DND-41 (cell line): ENCODE measurements around the gene FBLN1.

Experiments
- ATAC-seq: fragments of 200-7000 bp; cut with Tn5 transposase; 3 replicates; pipeline ENCODE4 v1.9.1; 2021; ENCODE audit warnings: low read depth; ENCODE audit not compliant: insufficient read depth
- DNase-seq: peaks from one replicate; pipeline ENCODE4 v3.0.0-alpha.2; 2020
- H2AFZ ChIP-seq: 2 replicates; pipeline ENCODE4 v1.6.0; 2012; ENCODE audit warnings: low read depth, low read length
- H3K27ac ChIP-seq: 2 replicates; pipeline ENCODE4 v1.5.1; 2012; ENCODE audit warnings: low read length, inconsistent platforms
- H3K27me3 ChIP-seq: fragments of 200-600 bp; sonication (generic); 2 replicates; pipeline ENCODE4 v1.6.0; 2012; ENCODE audit warnings: low read length, mild to moderate bottlenecking, inconsistent platforms; ENCODE audit not compliant: insufficient read depth, poor library complexity
- H3K36me3 ChIP-seq: 2 replicates; pipeline ENCODE4 v1.5.1; 2012; ENCODE audit warnings: low read length, inconsistent platforms; ENCODE audit not compliant: insufficient read depth
- H3K4me1 ChIP-seq: 2 replicates; pipeline ENCODE4 v1.5.1; 2012; ENCODE audit warnings: mild to moderate bottlenecking, low read length; ENCODE audit not compliant: insufficient read depth
- H3K4me2 ChIP-seq: 2 replicates; pipeline ENCODE4 v1.6.0; 2012; ENCODE audit warnings: mild to moderate bottlenecking, moderate library complexity, low read length, inconsistent platforms; ENCODE audit not compliant: insufficient read depth
- H3K4me3 ChIP-seq, 2 experiments: fragments of 200-600 bp in 1 of 2; shearing (Covaris generic) in 1 of 2; 2 replicates each; pipeline ENCODE4 v1.5.1; 2012 to 2016; ENCODE audit warnings: inconsistent platforms in 2 of 2, low read length in 2 of 2, mild to moderate bottlenecking in 2 of 2, low read depth in 1 of 2, moderate library complexity in 1 of 2
- H3K79me2 ChIP-seq: 2 replicates; pipeline ENCODE4 v1.6.0; 2012; ENCODE audit warnings: low read length, inconsistent platforms; ENCODE audit not compliant: insufficient read depth
- H3K9ac ChIP-seq: 2 replicates; pipeline ENCODE4 v1.6.0; 2012; ENCODE audit warnings: low read depth, mild to moderate bottlenecking, inconsistent platforms, low read length, moderate library complexity
- H3K9me3 ChIP-seq: 2 replicates; pipeline ENCODE4 v1.5.1; 2012; ENCODE audit warnings: low read length, moderate library complexity, mild to moderate bottlenecking, inconsistent platforms; ENCODE audit not compliant: insufficient read depth, severe bottlenecking
- H4K20me1 ChIP-seq: 2 replicates; pipeline ENCODE4 v1.6.0; 2012; ENCODE audit warnings: low read length; ENCODE audit not compliant: insufficient read depth
- EZH2 ChIP-seq: IDR thresholded peaks from 3 replicates; pipeline ENCODE4 v1.6.1; 2012; ENCODE audit warnings: borderline replicate concordance, low read depth, mild to moderate bottlenecking, moderate library complexity, low read length, inconsistent platforms; ENCODE audit not compliant: severe bottlenecking
- TF ChIP-seq, protein P1 (sequence below): IDR thresholded peaks from 2 replicates; pipeline ENCODE4 v1.5.1; 2012; ENCODE audit warnings: borderline replicate concordance, low read length, moderate library complexity, mild to moderate bottlenecking; ENCODE audit not compliant: poor library complexity, severe bottlenecking; ENCODE audit errors: extremely low read depth

The FBLN1 gene

DNA sequence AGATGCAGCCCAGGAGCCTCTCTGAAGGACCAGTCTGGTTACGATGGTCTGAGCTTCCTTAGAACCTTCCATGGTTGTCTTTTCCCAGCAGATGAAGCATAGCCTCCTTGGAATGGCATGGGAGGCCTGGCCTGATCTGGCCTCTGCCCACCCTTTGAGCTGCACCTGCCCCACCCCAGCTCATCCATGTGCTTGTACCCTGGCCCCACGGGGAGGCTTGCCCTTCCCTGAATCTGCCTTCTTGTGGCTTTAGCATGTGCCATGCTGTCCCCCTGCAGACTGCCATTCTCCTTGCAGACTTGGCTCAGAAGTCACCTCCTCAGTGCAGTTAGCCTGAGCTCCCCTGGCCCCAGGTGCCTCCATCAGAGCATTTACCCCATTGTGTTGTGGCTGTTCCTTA lies 62.5 kb downstream of the FBLN1 start:
- Histone ChIP-seq H3K27ac (no peak overlapping the region), H3K4me3 (no peak overlapping the region), H3K9ac (no peak overlapping the region), H3K36me3 (no peaks in the 10 kb centered on the region), H3K27me3 (peaks cover 18% of the 10 kb centered on the region), H2AFZ (no peak overlapping the region), H3K4me2 (no peak overlapping the region), H3K4me1 (no peaks in the 10 kb centered on the region), H3K79me2 (no peaks in the 10 kb centered on the region), H4K20me1 (no peaks in the 10 kb centered on the region; the same call in 1 of the 2 replicates), H3K9me3 (peaks cover 3% of the 10 kb centered on the region)
- ATAC-seq (no peak), DNase-seq (no peak)
- no peak for TF ChIP-seq EZH2

DNA sequence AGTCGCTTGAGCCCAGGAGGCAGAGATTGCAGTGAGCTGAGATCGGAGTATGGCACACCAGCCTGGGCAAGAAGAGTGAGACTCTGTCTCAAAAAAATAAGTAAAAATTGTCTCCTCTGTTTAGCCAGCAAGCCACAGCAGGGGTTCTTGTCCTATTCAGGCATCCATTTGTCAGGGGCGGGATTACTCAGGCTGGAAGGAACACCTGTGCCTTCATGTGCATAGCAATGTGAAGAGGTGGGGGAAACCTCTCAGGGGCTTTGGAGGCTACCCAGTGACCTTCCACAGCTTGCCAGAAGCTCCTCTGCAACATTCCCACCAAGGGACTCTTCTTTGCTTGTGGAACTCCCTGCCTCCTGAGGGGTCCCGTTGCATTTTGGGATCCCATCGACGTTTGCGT lies 63.3 kb downstream of the FBLN1 start:
- H2AFZ ChIP-seq, result no peak overlapping the region
- H3K4me1 ChIP-seq, result no peaks in the 10 kb centered on the region
- no peak overlapping the region for H3K4me3 ChIP-seq
- no peaks in the 10 kb centered on the region for H3K36me3 ChIP-seq
- no peak overlapping the region for H3K4me2 ChIP-seq
- H4K20me1 ChIP-seq, result no peaks in the 10 kb centered on the region; the same call in 1 of the 2 replicates
- TF ChIP-seq, protein P1, sequence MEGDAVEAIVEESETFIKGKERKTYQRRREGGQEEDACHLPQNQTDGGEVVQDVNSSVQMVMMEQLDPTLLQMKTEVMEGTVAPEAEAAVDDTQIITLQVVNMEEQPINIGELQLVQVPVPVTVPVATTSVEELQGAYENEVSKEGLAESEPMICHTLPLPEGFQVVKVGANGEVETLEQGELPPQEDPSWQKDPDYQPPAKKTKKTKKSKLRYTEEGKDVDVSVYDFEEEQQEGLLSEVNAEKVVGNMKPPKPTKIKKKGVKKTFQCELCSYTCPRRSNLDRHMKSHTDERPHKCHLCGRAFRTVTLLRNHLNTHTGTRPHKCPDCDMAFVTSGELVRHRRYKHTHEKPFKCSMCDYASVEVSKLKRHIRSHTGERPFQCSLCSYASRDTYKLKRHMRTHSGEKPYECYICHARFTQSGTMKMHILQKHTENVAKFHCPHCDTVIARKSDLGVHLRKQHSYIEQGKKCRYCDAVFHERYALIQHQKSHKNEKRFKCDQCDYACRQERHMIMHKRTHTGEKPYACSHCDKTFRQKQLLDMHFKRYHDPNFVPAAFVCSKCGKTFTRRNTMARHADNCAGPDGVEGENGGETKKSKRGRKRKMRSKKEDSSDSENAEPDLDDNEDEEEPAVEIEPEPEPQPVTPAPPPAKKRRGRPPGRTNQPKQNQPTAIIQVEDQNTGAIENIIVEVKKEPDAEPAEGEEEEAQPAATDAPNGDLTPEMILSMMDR, result no peak
- no peak for TF ChIP-seq EZH2
- no peak overlapping the region for H3K9ac ChIP-seq
- no peak for ATAC-seq
- H3K9me3 ChIP-seq, result peaks cover 9% of the 10 kb centered on the region
- peaks cover 18% of the 10 kb centered on the region for H3K27me3 ChIP-seq
- no peaks in the 10 kb centered on the region for H3K79me2 ChIP-seq
- H3K27ac ChIP-seq, result no peak overlapping the region
- DNase-seq, result no peak

DNA sequence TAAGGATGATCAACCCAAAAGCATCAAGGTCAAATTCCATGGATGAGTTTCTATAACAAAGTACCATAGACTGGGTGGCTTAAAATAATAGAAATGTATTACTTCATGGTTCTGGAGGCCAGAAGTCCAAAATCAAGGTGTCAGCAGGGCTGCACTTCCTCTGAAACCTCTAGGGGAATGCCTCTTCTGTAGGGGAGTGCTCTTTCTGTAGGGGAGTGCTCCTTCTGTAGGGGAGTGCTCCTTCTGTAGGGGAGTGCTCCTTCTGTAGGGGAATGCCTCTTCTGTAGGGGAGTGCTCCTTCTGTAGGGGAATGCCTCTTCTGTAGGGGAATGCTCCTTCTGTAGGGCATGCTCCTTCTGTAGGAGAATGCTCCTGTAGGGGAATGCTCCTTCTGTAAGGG lies 65.5 kb downstream of the FBLN1 start:
- Histone ChIP-seq H3K79me2 (no peaks in the 10 kb centered on the region), H2AFZ (no peak overlapping the region), H3K4me3 (no peak overlapping the region), H3K36me3 (no peaks in the 10 kb centered on the region), H3K27me3 (peaks cover 18% of the 10 kb centered on the region), H4K20me1 (no peaks in the 10 kb centered on the region; the same call in 1 of the 2 replicates), H3K4me1 (no peaks in the 10 kb centered on the region), H3K9me3 (peaks cover 13% of the 10 kb centered on the region), H3K4me2 (no peak overlapping the region), H3K9ac (no peak overlapping the region), H3K27ac (no peak overlapping the region)
- ATAC-seq (no peak), DNase-seq (no peak)
- TF ChIP-seq, protein P1, result no peak
- no peak for TF ChIP-seq EZH2

DNA sequence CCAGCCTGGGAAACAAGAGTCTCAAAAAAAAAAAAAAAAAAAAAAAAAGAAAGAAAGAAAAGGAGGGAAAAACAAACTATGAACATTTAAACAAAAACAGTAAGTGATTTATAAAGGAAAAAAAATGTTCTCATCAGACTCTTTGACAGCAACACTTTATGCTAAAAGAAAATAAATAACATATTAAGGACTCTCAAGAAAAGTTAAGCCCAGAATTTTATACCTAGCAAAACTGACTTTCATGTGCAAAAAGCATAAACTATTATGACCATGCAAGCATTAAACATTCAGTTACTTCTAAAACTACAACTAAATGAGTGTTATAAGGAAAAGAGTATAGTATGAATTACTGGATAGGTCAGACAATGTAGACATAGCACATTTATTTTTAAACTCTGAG lies 68.4 kb downstream of the FBLN1 start:
- no peaks in the 10 kb centered on the region for H3K4me1 ChIP-seq
- no peaks in the 10 kb centered on the region for H3K36me3 ChIP-seq
- no peak overlapping the region for H3K27ac ChIP-seq
- DNase-seq (no peak), ATAC-seq (no peak)
- peaks cover 13% of the 10 kb centered on the region for H3K9me3 ChIP-seq
- no peak overlapping the region for H3K4me3 ChIP-seq
- H2AFZ ChIP-seq, result no peak overlapping the region
- no peak overlapping the region for H3K4me2 ChIP-seq
- peaks cover 12% of the 10 kb centered on the region for H3K27me3 ChIP-seq
- H4K20me1 ChIP-seq, result no peaks in the 10 kb centered on the region
- no peak overlapping the region for H3K9ac ChIP-seq
- TF ChIP-seq, protein P1, result no peak
- no peak for TF ChIP-seq EZH2
- no peaks in the 10 kb centered on the region for H3K79me2 ChIP-seq
